ENCODE results near the gene GADL1. TPM values are rescaled to one million over a fixed set of nuclear protein-coding genes. Genes with fewer than 3 reads are reported as not detected.

Gene GADL1
- total RNA-seq, 1 experiment from 2014 or later, result 0.09 TPM

DNA sequence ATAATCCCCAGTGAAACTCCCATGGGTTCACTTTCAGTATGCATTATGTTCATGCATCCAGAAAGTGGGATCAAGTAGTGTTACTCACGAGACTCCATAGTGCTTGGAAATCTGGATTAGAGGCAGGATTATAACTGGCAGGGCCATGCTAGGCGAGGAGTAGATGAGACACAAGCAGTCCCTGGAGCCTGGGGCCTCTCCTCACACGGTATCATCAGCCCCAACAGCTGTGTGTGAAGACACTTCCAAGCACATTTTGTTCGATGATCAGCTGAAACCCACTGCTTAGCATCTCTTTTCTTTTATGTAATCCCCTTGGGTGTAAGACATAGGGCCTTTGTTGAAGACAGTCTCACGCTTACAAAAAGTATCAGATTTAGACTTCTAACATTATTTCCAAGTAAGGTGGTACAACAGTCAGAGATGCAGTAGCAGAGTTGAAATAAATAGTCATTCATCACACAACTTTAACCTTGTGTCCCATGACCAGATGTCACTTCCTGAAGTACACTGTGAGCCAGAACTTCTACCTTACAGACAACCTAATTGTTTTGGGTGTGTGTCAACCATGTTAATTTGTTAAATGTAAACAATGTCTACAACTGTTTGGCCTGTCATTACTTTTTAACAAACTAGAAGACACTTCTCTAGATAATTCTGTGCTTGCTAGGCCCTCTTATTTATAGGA, 116.9 kb downstream of the GADL1 start:
- H3K27ac ChIP-seq (ENCODE audit: insufficient read length, low read depth, low read length), result no peak overlapping the region
- H4K5ac ChIP-seq (ENCODE audit: insufficient read length, low read depth, low read length), result no peak overlapping the region
- H3K23ac ChIP-seq (ENCODE audit: insufficient read length, low read depth, low read length), result no peak overlapping the region
- no peak overlapping the region for H4K8ac ChIP-seq (replicated peaks; ENCODE audit: insufficient read length, low read depth, low read length)
- no peaks in the 10 kb centered on the region for H3K23me2 ChIP-seq (ENCODE audit: insufficient read length, low read depth, low read length, poor library complexity, severe bottlenecking)
- H3K4me1 Mint-ChIP-seq, result peaks cover 2 to 3% of the 10 kb centered on the region in 2 experiments; a peak in 2 of 4 replicates
- no peaks in the 10 kb centered on the region for H3K79me1 ChIP-seq (ENCODE audit: insufficient read depth, low read depth, low read length, poor library complexity, severe bottlenecking)
- TF ChIP-seq, protein P1, sequence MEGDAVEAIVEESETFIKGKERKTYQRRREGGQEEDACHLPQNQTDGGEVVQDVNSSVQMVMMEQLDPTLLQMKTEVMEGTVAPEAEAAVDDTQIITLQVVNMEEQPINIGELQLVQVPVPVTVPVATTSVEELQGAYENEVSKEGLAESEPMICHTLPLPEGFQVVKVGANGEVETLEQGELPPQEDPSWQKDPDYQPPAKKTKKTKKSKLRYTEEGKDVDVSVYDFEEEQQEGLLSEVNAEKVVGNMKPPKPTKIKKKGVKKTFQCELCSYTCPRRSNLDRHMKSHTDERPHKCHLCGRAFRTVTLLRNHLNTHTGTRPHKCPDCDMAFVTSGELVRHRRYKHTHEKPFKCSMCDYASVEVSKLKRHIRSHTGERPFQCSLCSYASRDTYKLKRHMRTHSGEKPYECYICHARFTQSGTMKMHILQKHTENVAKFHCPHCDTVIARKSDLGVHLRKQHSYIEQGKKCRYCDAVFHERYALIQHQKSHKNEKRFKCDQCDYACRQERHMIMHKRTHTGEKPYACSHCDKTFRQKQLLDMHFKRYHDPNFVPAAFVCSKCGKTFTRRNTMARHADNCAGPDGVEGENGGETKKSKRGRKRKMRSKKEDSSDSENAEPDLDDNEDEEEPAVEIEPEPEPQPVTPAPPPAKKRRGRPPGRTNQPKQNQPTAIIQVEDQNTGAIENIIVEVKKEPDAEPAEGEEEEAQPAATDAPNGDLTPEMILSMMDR (conservative IDR thresholded peaks at IDR 0.05), result no peak
- no peaks in the 10 kb centered on the region for H4K20me1 ChIP-seq (ENCODE audit: control insufficient read depth, insufficient read depth, insufficient read length)
- no peaks in the 10 kb centered on the region for H3K79me2 ChIP-seq (ENCODE audit: insufficient read depth, low read length)
- H3K9me3 ChIP-seq (ENCODE audit: control insufficient read depth, low read depth, low read length), result no peaks in the 10 kb centered on the region
- H3K27ac Mint-ChIP-seq, result no peak overlapping the region
- no peak overlapping the region for H3K18ac ChIP-seq (ENCODE audit: insufficient read length, low read depth, low read length)
- no peak overlapping the region for H3T11ph ChIP-seq (ENCODE audit: low read length)
- no peak overlapping the region for H2BK15ac ChIP-seq (ENCODE audit: low read depth, low read length)
- no peak overlapping the region for H2AFZ ChIP-seq (ENCODE audit: low read length)
- DNase-seq, result no peak
- H3K4me2 ChIP-seq (ENCODE audit: insufficient read depth, insufficient read length, low read length), result no peak overlapping the region
- no peak overlapping the region for H3K4me3 Mint-ChIP-seq
- H2BK5ac ChIP-seq (ENCODE audit: insufficient read length, low read length), result no peak overlapping the region
- H3K27me3 Mint-ChIP-seq (ENCODE audit: low read depth), result no peaks in the 10 kb centered on the region
- no CpG with 5 or more reads among the region's 5 CpGs for WGBS (ENCODE audit: extremely low coverage, insufficient read length, low lambda C conversion rate)
- no peak overlapping the region for H2BK12ac ChIP-seq (ENCODE audit: insufficient read length, low read depth, low read length)
- H3K36me3 Mint-ChIP-seq (ENCODE audit: insufficient read depth in 1 of 3, low read depth in 3 of 3), result no peaks in the 10 kb centered on the region
- H2AK5ac ChIP-seq (ENCODE audit: insufficient read length, low read length), result no peak overlapping the region
- no peak overlapping the region for H3K4ac ChIP-seq (ENCODE audit: low read depth, low read length)
- no peaks in the 10 kb centered on the region for H3K4me1 ChIP-seq (ENCODE audit: insufficient read depth, low read length)
- no peak overlapping the region for H3K14ac ChIP-seq (ENCODE audit: insufficient read depth, low read length)
- no peak overlapping the region for H3K56ac ChIP-seq (ENCODE audit: insufficient read length, low read depth, low read length)
- no peaks in the 10 kb centered on the region for H3K9me3 Mint-ChIP-seq
- H2BK20ac ChIP-seq (ENCODE audit: low read depth, low read length, poor library complexity, severe bottlenecking), result no peak overlapping the region
- no peak overlapping the region for H2BK120ac ChIP-seq (ENCODE audit: low read depth, low read length, poor library complexity, severe bottlenecking)
- no peaks in the 10 kb centered on the region for H3K27me3 ChIP-seq (ENCODE audit: insufficient read depth, low read length)
- H3K9ac ChIP-seq (ENCODE audit: extremely low read depth, insufficient read length, low read length), result no peak overlapping the region
- no peak overlapping the region for H4K91ac ChIP-seq (ENCODE audit: insufficient read length, low read depth, low read length)

Data from H9 (cell line).